ENCODE data around the gene MAML2.
"Not testable (repeated sequence)": the region's sequence is repeated elsewhere in the genome, so short reads cannot be mapped to it uniquely, and the experiment has no call there.

Gene MAML2

DNA sequence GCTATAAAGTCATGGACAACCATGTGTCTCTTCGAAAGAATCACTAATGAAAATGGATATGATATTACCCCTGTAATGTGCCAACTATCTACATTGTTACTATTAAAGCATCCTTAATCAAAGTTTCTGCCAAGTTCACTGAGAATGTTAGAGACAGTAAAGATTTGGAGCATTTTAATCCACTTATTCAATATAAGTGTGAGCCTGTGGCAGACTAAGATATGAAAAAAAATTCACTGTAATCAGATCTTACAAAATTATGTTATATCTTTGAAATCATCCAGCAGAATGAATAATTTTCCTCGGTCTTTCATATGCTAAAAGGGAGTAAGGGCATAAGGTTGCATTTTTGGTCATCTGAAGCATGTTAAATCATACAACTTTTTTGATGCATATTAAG, 49.9 kb downstream of the MAML2 start:
- TF ChIP-seq, protein P1, sequence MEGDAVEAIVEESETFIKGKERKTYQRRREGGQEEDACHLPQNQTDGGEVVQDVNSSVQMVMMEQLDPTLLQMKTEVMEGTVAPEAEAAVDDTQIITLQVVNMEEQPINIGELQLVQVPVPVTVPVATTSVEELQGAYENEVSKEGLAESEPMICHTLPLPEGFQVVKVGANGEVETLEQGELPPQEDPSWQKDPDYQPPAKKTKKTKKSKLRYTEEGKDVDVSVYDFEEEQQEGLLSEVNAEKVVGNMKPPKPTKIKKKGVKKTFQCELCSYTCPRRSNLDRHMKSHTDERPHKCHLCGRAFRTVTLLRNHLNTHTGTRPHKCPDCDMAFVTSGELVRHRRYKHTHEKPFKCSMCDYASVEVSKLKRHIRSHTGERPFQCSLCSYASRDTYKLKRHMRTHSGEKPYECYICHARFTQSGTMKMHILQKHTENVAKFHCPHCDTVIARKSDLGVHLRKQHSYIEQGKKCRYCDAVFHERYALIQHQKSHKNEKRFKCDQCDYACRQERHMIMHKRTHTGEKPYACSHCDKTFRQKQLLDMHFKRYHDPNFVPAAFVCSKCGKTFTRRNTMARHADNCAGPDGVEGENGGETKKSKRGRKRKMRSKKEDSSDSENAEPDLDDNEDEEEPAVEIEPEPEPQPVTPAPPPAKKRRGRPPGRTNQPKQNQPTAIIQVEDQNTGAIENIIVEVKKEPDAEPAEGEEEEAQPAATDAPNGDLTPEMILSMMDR (IDR thresholded peaks at IDR 0.05; ENCODE audit: low read depth, low read length) = no peak
- H3K4me3 ChIP-seq (ENCODE audit: low read depth, low read length) = no peak overlapping the region

DNA sequence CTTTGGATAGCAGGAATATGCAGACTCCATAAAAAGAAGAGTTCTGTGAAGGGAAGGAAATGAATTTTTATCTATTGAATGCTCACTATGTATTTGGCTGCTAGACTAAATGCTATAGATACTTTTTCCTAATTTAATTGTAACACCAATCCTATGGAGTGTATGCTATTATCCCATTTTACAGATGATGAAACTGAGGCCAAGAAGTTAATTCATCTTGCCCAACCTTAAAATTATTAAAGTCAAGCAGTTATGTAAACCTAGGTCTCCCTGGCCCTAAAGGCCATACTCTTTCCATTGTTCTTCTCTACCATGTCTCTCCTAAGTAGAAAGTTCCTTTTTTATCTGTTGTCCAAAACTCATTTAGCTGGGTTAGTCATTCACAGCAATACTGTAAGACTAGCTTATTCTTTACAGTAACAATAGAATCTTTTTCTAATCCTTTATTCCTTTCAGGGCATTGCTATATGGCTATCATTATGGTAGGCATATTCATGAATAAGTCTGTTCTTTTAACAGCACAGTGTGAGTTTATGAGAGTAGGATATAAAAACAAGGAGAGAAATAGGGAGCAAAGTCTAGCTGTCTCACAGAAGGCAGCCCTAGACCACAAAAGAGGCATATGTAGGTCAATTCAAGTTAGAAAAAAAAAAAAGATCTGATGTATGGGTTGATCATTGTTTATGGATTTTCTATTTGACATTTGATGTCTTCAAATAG, 50.5 kb downstream of the MAML2 start:
- H3K4me3 ChIP-seq (ENCODE audit: low read depth, low read length) = no peak overlapping the region
- TF ChIP-seq, protein P1 (IDR thresholded peaks at IDR 0.05; ENCODE audit: low read depth, low read length) = no peak

DNA sequence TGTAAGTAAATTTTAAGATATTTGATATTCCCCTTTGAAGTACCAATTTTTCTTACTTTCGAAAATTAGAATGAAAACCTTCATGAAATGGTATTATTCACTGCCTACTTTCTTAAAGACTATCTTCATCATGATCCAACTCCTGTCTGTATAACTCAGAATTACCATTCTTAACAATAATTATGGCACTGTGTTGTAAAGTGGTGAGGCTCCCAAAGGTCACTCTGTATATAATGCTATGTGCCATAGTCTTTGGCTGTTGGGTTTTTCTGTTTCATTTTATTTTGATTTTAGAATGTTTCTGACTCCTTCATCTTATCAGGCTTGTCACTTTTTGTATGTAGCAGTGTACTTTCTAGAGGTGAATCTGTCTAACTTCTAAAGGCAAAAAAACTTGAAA, 52.4 kb downstream of the MAML2 start:
- no peak overlapping the region for H3K4me3 ChIP-seq (ENCODE audit: low read depth, low read length)
- TF ChIP-seq, protein P1 (IDR thresholded peaks at IDR 0.05; ENCODE audit: low read depth, low read length) = no peak

DNA sequence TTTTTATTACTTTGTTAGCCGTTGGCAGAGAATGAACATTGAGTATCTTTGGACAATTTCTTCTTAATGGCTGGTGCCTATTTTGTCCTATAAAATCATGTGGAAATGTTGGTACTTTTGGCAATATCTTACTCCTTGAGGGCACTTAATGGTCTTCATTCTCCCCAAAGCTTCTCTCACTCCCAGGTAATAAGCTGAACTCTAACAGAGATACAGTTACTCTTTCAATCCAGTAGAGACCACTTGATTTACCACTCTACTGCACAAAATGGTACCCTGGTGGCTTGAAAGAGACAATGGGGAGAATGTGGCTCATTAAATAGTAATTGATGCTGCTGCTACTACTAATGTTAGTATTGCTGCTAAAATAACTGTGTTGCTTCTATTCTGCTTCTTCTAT, 53.0 kb downstream of the MAML2 start:
- TF ChIP-seq, protein P1 (IDR thresholded peaks at IDR 0.05; ENCODE audit: low read depth, low read length) = no peak
- H3K4me3 ChIP-seq (ENCODE audit: low read depth, low read length) = no peak overlapping the region

DNA sequence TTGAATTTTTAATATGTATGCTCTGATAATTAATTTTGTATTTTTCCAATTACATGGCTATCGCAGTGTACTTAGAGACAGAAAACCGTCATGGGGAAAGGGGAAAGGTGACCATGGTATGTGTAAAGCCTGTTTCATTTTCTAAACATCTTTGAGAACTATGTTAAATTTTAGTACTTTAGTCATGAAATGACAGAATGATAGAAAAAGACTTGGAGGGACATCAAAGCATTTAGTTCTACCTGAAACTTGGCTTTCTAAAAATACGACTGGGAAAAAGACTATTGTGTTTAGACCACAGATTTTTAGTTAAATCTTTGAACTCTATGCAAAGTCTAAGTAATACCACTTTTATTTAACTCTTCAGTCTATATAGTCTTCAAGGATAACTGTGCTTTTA, 54.1 kb downstream of the MAML2 start:
- TF ChIP-seq, protein P1 (IDR thresholded peaks at IDR 0.05; ENCODE audit: low read depth, low read length) = no peak

DNA sequence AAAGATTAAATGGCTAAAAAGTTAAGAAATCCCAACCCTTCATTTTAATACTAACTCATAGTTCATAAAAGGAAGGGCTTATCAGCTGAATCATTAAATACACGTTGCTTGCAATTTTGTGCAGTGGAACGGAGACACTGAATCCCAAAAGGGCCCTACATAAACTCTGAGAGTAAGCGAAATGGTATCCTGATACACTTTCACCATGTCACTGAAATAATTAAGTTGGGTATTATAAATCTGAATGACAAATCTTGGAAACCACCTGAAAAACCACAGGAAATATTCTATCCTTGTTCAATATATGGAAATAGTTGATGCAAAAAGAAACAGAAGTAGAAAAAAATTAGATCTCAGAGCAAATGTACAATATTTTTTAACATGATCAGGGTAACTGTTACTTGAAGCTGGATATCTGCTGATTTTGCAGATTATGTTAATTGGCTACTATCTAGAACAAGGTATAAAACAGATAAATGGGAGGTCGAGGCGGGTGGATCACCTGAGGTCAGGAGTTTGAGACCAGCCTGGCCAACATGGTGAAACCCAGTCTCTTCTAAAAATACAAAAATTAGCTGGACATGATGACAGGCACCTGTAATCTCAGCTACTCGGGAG, 55.1 kb downstream of the MAML2 start:
- TF ChIP-seq, protein P1 (IDR thresholded peaks at IDR 0.05; ENCODE audit: low read depth, low read length) = no peak

More for the DNA sequence above, 54.1 kb downstream of the MAML2 start:
- H3K4me3 ChIP-seq (ENCODE audit: low read depth, low read length) = no peak overlapping the region

DNA sequence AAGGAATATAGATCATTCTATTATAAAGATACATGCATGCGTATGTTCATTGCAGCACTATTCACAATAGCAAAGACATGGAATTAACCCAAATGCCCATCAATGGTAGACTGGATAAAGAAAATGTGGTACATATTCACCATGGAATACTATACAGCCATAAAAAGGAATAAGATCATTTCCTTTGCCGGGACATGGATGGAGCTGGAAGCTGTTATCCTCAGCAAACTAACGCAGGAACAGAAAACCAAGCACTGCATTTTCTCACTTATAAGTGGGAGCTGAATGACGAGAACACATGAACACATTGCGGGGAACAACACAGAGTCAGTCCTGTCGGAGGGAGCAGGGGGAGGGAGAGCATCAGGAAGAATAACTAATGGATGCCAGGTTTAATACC, 57.0 kb downstream of the MAML2 start:
- H3K4me3 ChIP-seq (ENCODE audit: low read depth, low read length) = not testable (repeated sequence)

More for the DNA sequence above, 55.1 kb downstream of the MAML2 start:
- H3K4me3 ChIP-seq (ENCODE audit: low read depth, low read length) = no peak overlapping the region

All from WI38 (cell line).